Gastroesophageal sphincter (tissue), 3 donors: ENCODE data around the gene MDFIC2.

Experiments used
- POLR2AphosphoS5 ChIP-seq: sonication (generic); formaldehyde crosslinking; IDR thresholded peaks from one replicate; pipeline ENCODE4 v1.6.1; 2017; ENCODE audit warnings: antibody characterized with exemption
- TF ChIP-seq, protein P1 (sequence below), 4 experiments: fragments of 200-600 bp in 2 of 4; fragments of 450-650 bp in 2 of 4; sonication (generic) in 1 of 4; IDR thresholded peaks; one replicate each; pipeline ENCODE4 v1.5.1; 2017 to 2019; ENCODE audit warnings: antibody characterized with exemption in 4 of 4, mild to moderate bottlenecking in 2 of 4, moderate library complexity in 2 of 4

DNA sequence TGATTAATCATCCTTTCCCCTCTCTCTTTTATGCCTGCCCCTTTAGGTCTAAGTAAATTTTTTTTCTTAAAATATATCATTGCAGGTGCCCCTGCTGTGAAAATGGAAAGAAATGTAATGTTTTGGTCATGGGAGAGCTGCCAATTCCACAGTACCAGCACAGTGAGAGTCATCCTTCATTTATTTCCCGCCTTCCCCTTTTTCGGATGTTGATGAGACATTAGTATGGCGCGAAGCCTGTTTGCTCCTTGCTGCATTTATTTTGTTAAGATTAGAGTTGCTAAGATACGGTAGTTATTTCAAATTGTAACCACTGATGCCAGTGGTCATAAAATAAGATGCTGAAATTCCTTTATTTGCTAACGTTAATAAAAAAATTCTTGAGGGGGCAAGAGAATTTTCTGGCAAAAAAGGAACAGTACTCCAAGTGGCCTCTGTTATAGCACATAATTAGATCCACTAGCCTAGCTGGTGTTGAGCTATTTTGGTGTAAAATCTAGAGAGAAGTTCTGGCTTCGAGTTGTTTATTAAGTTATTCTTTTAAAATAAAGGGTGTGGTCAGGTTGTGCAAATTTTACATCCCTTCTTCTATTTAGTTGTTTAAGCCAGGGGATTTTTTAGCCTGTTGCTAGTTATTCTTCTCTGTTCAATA lies 62.8 kb downstream of the MDFIC2 start:
- TF ChIP-seq POLR2AphosphoS5: no peak
- TF ChIP-seq, protein P1, sequence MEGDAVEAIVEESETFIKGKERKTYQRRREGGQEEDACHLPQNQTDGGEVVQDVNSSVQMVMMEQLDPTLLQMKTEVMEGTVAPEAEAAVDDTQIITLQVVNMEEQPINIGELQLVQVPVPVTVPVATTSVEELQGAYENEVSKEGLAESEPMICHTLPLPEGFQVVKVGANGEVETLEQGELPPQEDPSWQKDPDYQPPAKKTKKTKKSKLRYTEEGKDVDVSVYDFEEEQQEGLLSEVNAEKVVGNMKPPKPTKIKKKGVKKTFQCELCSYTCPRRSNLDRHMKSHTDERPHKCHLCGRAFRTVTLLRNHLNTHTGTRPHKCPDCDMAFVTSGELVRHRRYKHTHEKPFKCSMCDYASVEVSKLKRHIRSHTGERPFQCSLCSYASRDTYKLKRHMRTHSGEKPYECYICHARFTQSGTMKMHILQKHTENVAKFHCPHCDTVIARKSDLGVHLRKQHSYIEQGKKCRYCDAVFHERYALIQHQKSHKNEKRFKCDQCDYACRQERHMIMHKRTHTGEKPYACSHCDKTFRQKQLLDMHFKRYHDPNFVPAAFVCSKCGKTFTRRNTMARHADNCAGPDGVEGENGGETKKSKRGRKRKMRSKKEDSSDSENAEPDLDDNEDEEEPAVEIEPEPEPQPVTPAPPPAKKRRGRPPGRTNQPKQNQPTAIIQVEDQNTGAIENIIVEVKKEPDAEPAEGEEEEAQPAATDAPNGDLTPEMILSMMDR (IDR thresholded peaks at IDR 0.05): no peak
